Endothelial cell of umbilical vein (primary cell): ENCODE measurements around the gene TTC24. TPM values are rescaled to one million over a fixed set of nuclear protein-coding genes. Genes with fewer than 3 reads are reported as not detected.
A peak's percentile ranks its signal among the peaks of the same experiment; 100 is the strongest.

ENCODE experiments used
- BruUV-seq: library from RNA; stranded (reverse); fragments of 400-500 nt; replicated peaks from 2 replicates; lab custom pipeline; 2021; lab: Mats Ljungman, UMichigan
- CTCF ChIA-PET: fragments of 300-600, 350-600 bp; sonication (Branson Sonifier 250); formaldehyde crosslinking; loops from one replicate; lab custom pipeline; 2021; ENCODE audit warnings: antibody characterized with exemption, inconsistent platforms; lab: Charles Lee
- POLR2A ChIA-PET: fragments of 300-600, 350-600 bp; sonication (Branson Sonifier 250); formaldehyde crosslinking; loops from one replicate; lab custom pipeline; 2021; ENCODE audit warnings: antibody characterized with exemption, inconsistent platforms; lab: Charles Lee
- DNase-seq: peaks from one replicate; pipeline ENCODE4 v3.0.0-alpha.2; 2011; ENCODE audit warnings: low read depth, low spot score
- FAIRE-seq: peaks from 2 replicates; lab custom pipeline; 2011; peaks lifted over from hg19 to GRCh38; lab: Jason Lieb, UNC
- H2AFZ ChIP-seq: 2 replicates; pipeline ENCODE4 v1.6.0; 2012; ENCODE audit warnings: low read depth, low read length, control low read depth, inconsistent platforms
- H3K27ac ChIP-seq: 2 replicates; pipeline ENCODE4 v1.5.1; 2011; ENCODE audit warnings: low read depth, mild to moderate bottlenecking, control low read depth, low read length, moderate library complexity; ENCODE audit not compliant: insufficient read depth
- H3K27me3 ChIP-seq, 2 experiments: 2 replicates each; pipeline versions ENCODE4 v1.6.0 to v1.6.1; 2011; ENCODE audit warnings: low read length in 2 of 2, mixed read lengths in 1 of 2; ENCODE audit not compliant: control insufficient read depth in 2 of 2, insufficient read depth in 2 of 2
- H3K36me3 ChIP-seq, 2 experiments: 2 replicates in 1 of 2; 3 replicates in 1 of 2; pipeline ENCODE4 v1.5.1; 2011; ENCODE audit warnings: low read length in 2 of 2, mild to moderate bottlenecking in 1 of 2, moderate library complexity in 1 of 2; ENCODE audit not compliant: control insufficient read depth in 2 of 2, insufficient read depth in 2 of 2; ENCODE audit errors: extremely low read depth in 1 of 2
- H3K4me1 ChIP-seq: 3 replicates; pipeline ENCODE4 v1.5.1; 2011; ENCODE audit warnings: mild to moderate bottlenecking, low read length; ENCODE audit not compliant: control insufficient read depth, insufficient read depth; ENCODE audit errors: extremely low read depth
- H3K4me2 ChIP-seq: 2 replicates; pipeline ENCODE4 v1.6.1; 2011; ENCODE audit warnings: low read length, control low read depth, mixed read lengths; ENCODE audit not compliant: insufficient read depth
- H3K4me3 ChIP-seq, 3 experiments: fragments of 200-600 bp in 1 of 3; sonication (generic), shearing (Covaris generic) in 1 of 3; replicated peaks in 1 of 3; 2 replicates each; pipeline ENCODE4 v1.5.1; 2011 to 2016; ENCODE audit warnings: control low read depth in 3 of 3, low read length in 3 of 3, mild to moderate bottlenecking in 2 of 3, inconsistent platforms in 1 of 3, low read depth in 1 of 3, moderate library complexity in 1 of 3; ENCODE audit not compliant: insufficient read depth in 1 of 3
- H3K79me2 ChIP-seq: 2 replicates; pipeline ENCODE4 v1.6.0; 2012; ENCODE audit warnings: low read length, inconsistent platforms; ENCODE audit not compliant: control insufficient read depth, insufficient read depth
- H3K9ac ChIP-seq: replicated peaks from 2 replicates; pipeline ENCODE3; 2011; ENCODE audit warnings: low read length, control low read depth; ENCODE audit not compliant: insufficient read depth; ENCODE audit errors: extremely low read depth
- H3K9me1 ChIP-seq: replicated peaks from 3 replicates; pipeline ENCODE4 v1.6.0; 2011; ENCODE audit warnings: mild to moderate bottlenecking, low read length; ENCODE audit not compliant: control insufficient read depth, insufficient read depth; ENCODE audit errors: extremely low read depth
- H3K9me3 ChIP-seq: replicated peaks from 2 replicates; pipeline ENCODE4 v1.5.1; 2012; ENCODE audit warnings: low read length, inconsistent platforms; ENCODE audit not compliant: control insufficient read depth, insufficient read depth
- H4K20me1 ChIP-seq: replicated peaks from 2 replicates; pipeline ENCODE3; 2011; ENCODE audit warnings: mild to moderate bottlenecking, low read length; ENCODE audit not compliant: control insufficient read depth, insufficient read depth; ENCODE audit errors: extremely low read depth
- CTCF ChIP-seq, 2 donors: IDR thresholded peaks; 1 replicate in 1 of 2; 2 replicates in 1 of 2; pipeline ENCODE4 v1.5.1; 2011; ENCODE audit warnings: low read length in 2 of 2, mild to moderate bottlenecking in 2 of 2, moderate library complexity in 2 of 2, control low read depth in 1 of 2, inconsistent platforms in 1 of 2, low read depth in 1 of 2; ENCODE audit not compliant: insufficient read depth in 1 of 2; ENCODE audit errors: extremely low read depth in 1 of 2
- EZH2 ChIP-seq: IDR thresholded peaks from 2 replicates; pipeline ENCODE4 v1.6.1; 2012; ENCODE audit warnings: borderline replicate concordance, low read depth, mild to moderate bottlenecking, moderate library complexity, low read length, inconsistent platforms; ENCODE audit not compliant: severe bottlenecking
- FOS ChIP-seq: IDR thresholded peaks from 2 replicates; pipeline ENCODE4 v1.6.1; 2011; ENCODE audit warnings: mild to moderate bottlenecking, low read length, moderate library complexity, borderline replicate concordance; ENCODE audit not compliant: insufficient read depth
- GATA2 ChIP-seq: IDR thresholded peaks from 2 replicates; pipeline ENCODE4 v1.7.0; 2011; ENCODE audit warnings: low read depth, mild to moderate bottlenecking, moderate library complexity, mixed read lengths, low read length; ENCODE audit not compliant: insufficient read length, insufficient read depth
- JUN ChIP-seq: IDR thresholded peaks from 2 replicates; pipeline ENCODE4 v1.6.1; 2011; ENCODE audit warnings: borderline replicate concordance, low read depth; ENCODE audit not compliant: insufficient read length, insufficient read depth
- MAX ChIP-seq: IDR thresholded peaks from 2 replicates; pipeline ENCODE4 v1.6.1; 2011; ENCODE audit not compliant: insufficient read depth, insufficient read length
- MYC ChIP-seq: IDR thresholded peaks from one replicate; pipeline ENCODE4 v1.6.1; 2011; ENCODE audit warnings: mild to moderate bottlenecking, low read depth, low read length
- POLR2A ChIP-seq: IDR thresholded peaks from 2 replicates; pipeline ENCODE4 v1.6.1; 2012; ENCODE audit warnings: low read depth, mild to moderate bottlenecking, control low read depth, low read length
- POLR2AphosphoS5 ChIP-seq: IDR thresholded peaks from 2 replicates; pipeline ENCODE4 v1.6.1; 2012; ENCODE audit warnings: low read depth, mild to moderate bottlenecking, control low read depth, low read length, moderate library complexity; ENCODE audit not compliant: insufficient read depth
- dilution Hi-C: fragments of 300-500 bp; cut with MboI; formaldehyde crosslinking; loops from one replicate; pipeline ENCODE4 v1.15.0; 2019; ENCODE audit warnings: low sequenced_read_pairs; ENCODE audit not compliant: extremely low pct_ligation_motif_present
- intact Hi-C: fragments of 100-400 bp; cut with micrococcal nuclease; formaldehyde crosslinking; loops from one replicate; pipeline ENCODE4 v1.10.0; 2022
- polyA plus RNA-seq, 4 experiments: library from polyadenylated mRNA; depleted of rRNA in 3 of 4; stranded (reverse) in 3 of 4; unstranded in 1 of 4; fragments of >200 nt; gene quantifications; 2 replicates each; pipeline versions ENCODE4 v1.2.1 to v1.2.3, GENCODE V29; 2011 to 2012; ENCODE audit warnings: missing spikeins in 1 of 4
- total RNA-seq: library from RNA; stranded (reverse); gene quantifications from 2 replicates; pipeline ENCODE4 v1.2.3, GENCODE V29; 2021

The TTC24 gene
- total and polyA plus RNA-seq, 2 donors (not counting 3 experiments of a cell fraction or from before 2014, with no cell fraction given) = not detected

GRCh38 chr1:156543066-156543465 is 36.5 kb upstream of the TTC24 start:
- no peaks in the 10 kb centered on the region for H3K27me3 ChIP-seq
- no peaks in the 10 kb centered on the region for H4K20me1 ChIP-seq
- H3K4me2 ChIP-seq = no peak overlapping the region
- H2AFZ ChIP-seq = no peak overlapping the region
- no peak overlapping the region for H3K9ac ChIP-seq
- no peaks in the 10 kb centered on the region for H3K4me1 ChIP-seq
- no peak for FAIRE-seq
- TF ChIP-seq GATA2 (no peak), FOS (no peak), CTCF (IDR thresholded peaks at IDR 0.05; ENCODE audit: extremely low read depth in 1 of 2, insufficient read depth in 1 of 2, low read depth in 1 of 2, low read length in 2 of 2) (no peak), EZH2 (no peak), MYC (no peak)
- H3K27ac ChIP-seq = no peak overlapping the region
- dilution Hi-C loops = no loop called here
- no TSS peak for BruUV-seq
- H3K4me3 ChIP-seq = no peak overlapping the region
- ChIA-PET POLR2A (no interaction called here), CTCF (interaction anchor here (2.5 kb wide), 1 partner anchor 62 kb away, joined by 13 read pairs; no protein-coding TSS in a partner anchor)
- intact Hi-C loops = no loop called here
- peak; percentile 55 for DNase-seq
- H3K79me2 ChIP-seq = no peaks in the 10 kb centered on the region
- H3K36me3 ChIP-seq = peaks cover 9 to 15% of the 10 kb centered on the region in 2 experiments
- H3K9me1 ChIP-seq = no peaks in the 10 kb centered on the region
- H3K9me3 ChIP-seq = no peaks in the 10 kb centered on the region

GRCh38 chr1:156544592-156545102 is 34.9 kb upstream of the TTC24 start:
- dilution Hi-C loops (no loop called here), intact Hi-C loops (no loop called here)
- Histone ChIP-seq H3K27me3 (no peaks in the 10 kb centered on the region), H3K4me2 (no peak overlapping the region), H3K9ac (no peak overlapping the region), H3K36me3 (peaks cover 8 to 11% of the 10 kb centered on the region in 2 experiments), H3K27ac (no peak overlapping the region), H3K4me3 (no peak overlapping the region), H3K9me3 (no peaks in the 10 kb centered on the region), H3K4me1 (no peaks in the 10 kb centered on the region), H2AFZ (no peak overlapping the region), H3K9me1 (no peaks in the 10 kb centered on the region), H3K79me2 (no peaks in the 10 kb centered on the region), H4K20me1 (no peaks in the 10 kb centered on the region)
- TF ChIP-seq FOS = no peak
- no peak for TF ChIP-seq MAX
- TF ChIP-seq JUN = no peak
- TF ChIP-seq GATA2 = no peak
- TF ChIP-seq POLR2AphosphoS5 = no peak
- no peak for TF ChIP-seq EZH2
- TF ChIP-seq POLR2A = no peak
- TF ChIP-seq MYC = no peak
- no peak for TF ChIP-seq CTCF (IDR thresholded peaks at IDR 0.05; ENCODE audit: extremely low read depth in 1 of 2, insufficient read depth in 1 of 2, low read depth in 1 of 2, low read length in 2 of 2)
- BruUV-seq = no TSS peak
- FAIRE-seq (no peak), DNase-seq (no peak)
- ChIA-PET CTCF (no interaction called here), POLR2A (no interaction called here)
